ENCODE data around the gene CHST13. TPM values are rescaled to one million over a fixed set of nuclear protein-coding genes. Genes with fewer than 3 reads are reported as not detected.

CHST13 gene
- total RNA-seq, 1 experiment from 2014 or later, result 1.3 TPM

- Mint-ChIP-seq H3K4me3 (ENCODE audit: low read depth, unreplicated experiment) (no peak overlapping the region), H3K9me3 (ENCODE audit: low read depth, unreplicated experiment) (no peaks in the 10 kb centered on the region), H3K36me3 (ENCODE audit: insufficient read depth, unreplicated experiment) (no peaks in the 10 kb centered on the region), H3K27ac (ENCODE audit: unreplicated experiment) (no peak overlapping the region), H3K27me3 (ENCODE audit: unreplicated experiment) (peaks cover 64% of the 10 kb centered on the region), H3K4me1 (ENCODE audit: low read depth, unreplicated experiment) (no peaks in the 10 kb centered on the region)
- CTCF ChIA-PET, result interaction anchor here (0.8 kb wide), 1 partner anchor 1810 kb away, joined by 3 read pairs; no protein-coding TSS in a partner anchor
- intact Hi-C loops (cut with micrococcal nuclease; ENCODE audit: unreplicated experiment), result no loop called here
- no peak for DNase-seq
- BruUV-seq (replicated peaks), result no TSS peak
- TF ChIP-seq CTCF (IDR thresholded peaks at IDR 0.05; ENCODE audit: unreplicated experiment), result no peak
Observed at GRCh38 chr3:126516936-126517290, 7.0 kb upstream of the CHST13 start.

DNA sequence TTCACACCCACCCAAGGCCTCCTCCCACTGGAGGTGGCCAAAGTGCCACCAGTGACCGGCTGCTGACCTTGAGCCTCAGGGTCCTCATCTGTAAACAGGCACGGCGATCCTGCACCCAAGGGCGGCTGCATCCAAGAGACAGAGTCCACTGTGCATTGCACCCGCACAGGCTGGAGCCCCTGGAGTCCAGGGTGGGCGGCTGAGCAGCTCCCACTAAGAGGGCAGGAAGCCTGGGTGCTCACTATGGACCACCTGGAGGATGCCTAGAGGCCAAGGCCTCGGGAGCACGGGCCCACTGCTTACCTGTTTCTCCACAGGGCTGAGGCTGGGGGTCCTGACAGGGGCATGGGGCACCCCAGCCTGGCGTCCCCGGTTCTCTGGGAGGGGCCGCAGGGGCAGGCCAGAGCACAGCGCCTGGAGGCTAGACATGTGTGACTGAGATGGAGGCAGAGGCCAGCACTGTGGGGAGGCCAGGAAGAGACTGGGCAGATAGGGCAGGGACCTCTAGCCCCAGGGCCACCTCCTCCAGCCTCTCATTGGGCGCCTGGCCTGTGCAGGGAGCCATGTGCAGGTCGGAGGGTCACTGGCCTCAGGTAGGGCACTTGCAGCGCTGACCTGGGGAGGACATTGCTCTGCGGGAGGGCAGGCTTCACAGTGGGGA is 6.5 kb upstream of the CHST13 start, which contains the start of gene UROC1:
UROC1 (minus strand) TSS at position 483 of the 661 bp plus-strand sequence; CDS start at position 429, 54 bp downstream.
- Mint-ChIP-seq H3K4me3 (ENCODE audit: low read depth, unreplicated experiment) (no peak within 1 kb of the TSS), H3K27ac (ENCODE audit: unreplicated experiment) (no peak within 1 kb of the TSS), H3K27me3 (ENCODE audit: unreplicated experiment) (peaks cover 69% of the 10 kb centered on the region), H3K9me3 (ENCODE audit: low read depth, unreplicated experiment) (no peaks in the 10 kb centered on the region), H3K4me1 (ENCODE audit: low read depth, unreplicated experiment) (no peaks in the 10 kb centered on the region), H3K36me3 (ENCODE audit: insufficient read depth, unreplicated experiment) (no peaks in the 10 kb centered on the region)
- no TSS peak for BruUV-seq (replicated peaks)
- no peak for TF ChIP-seq CTCF (IDR thresholded peaks at IDR 0.05; ENCODE audit: unreplicated experiment)
- DNase-seq, result no peak
- CTCF ChIA-PET, result no interaction called here
- intact Hi-C loops (cut with micrococcal nuclease; ENCODE audit: unreplicated experiment), result no loop called here

DNA sequence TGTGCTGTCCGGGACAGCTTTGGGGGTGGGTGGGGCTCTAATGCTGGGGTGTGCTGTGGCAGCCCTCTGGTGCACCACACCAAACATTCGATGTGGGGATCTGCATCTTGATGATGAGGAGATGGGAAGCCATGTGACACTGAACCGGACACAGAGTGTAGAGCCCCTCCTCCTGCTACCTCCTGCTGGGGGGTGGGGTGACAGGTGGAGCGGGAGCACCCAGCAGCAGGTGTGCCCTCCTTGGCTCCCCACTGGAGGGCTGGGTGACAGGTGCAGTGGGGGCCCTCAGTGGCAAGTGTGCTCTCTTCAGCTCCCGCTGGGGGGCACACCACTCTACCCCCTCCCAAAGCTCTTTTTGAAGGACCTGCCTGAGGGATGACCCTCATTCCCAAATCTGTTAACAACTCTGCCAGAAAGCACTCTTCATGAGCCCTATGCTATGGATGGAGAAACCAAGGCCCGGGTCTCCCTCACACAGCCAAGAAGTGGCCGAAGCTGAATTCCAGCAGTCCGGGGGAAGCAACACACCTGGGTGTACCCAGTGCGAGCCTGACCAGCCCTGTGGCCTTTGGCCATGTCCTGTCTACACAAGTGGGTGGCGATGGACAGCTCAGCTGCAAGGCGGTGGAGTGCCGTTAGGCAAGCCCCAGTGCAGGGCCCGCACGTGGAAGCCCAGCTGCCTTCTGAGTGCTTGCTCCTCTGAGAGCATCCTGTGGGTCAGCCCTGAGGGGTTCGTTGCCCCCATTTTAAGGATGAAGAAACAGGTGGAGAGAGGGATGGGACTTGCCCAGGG is 5.8 kb upstream of the CHST13 start:
- Mint-ChIP-seq H3K27me3 (ENCODE audit: unreplicated experiment) (peaks cover 76% of the 10 kb centered on the region), H3K4me3 (ENCODE audit: low read depth, unreplicated experiment) (no peak overlapping the region), H3K4me1 (ENCODE audit: low read depth, unreplicated experiment) (no peaks in the 10 kb centered on the region), H3K9me3 (ENCODE audit: low read depth, unreplicated experiment) (no peaks in the 10 kb centered on the region), H3K36me3 (ENCODE audit: insufficient read depth, unreplicated experiment) (no peaks in the 10 kb centered on the region), H3K27ac (ENCODE audit: unreplicated experiment) (no peak overlapping the region)
- no TSS peak for BruUV-seq (replicated peaks)
- intact Hi-C loops (cut with micrococcal nuclease; ENCODE audit: unreplicated experiment), result no loop called here
- no peak for DNase-seq
- TF ChIP-seq CTCF (IDR thresholded peaks at IDR 0.05; ENCODE audit: unreplicated experiment), result no peak
- CTCF ChIA-PET, result interaction anchor here (1.2 kb wide), 1 partner anchor 9 kb away, joined by 4 read pairs; no protein-coding TSS in a partner anchor

DNA sequence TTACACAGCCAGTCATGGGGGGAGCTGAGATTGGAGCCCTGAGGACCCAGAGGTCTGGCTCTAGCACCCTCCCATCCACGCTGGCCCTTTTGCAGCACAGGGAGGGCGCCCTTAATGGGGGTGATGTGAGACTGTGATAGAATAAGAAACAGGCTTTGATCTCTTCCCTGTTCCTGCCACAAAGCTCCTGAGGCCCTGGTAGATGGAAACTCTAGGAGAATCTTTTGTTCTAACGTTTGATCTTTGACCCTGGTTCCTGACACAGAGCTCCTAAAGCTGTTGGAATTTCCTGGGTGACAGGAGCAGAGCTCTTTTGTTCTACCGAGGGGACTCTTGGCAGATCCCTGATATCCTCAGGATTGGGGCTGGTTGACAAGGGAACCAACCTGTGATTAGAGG is 5.2 kb upstream of the CHST13 start:
- no peak for TF ChIP-seq CTCF (IDR thresholded peaks at IDR 0.05; ENCODE audit: unreplicated experiment)
- CTCF ChIA-PET, result interaction anchor here (0.9 to 1.2 kb wide), 2 partner anchors 10 to 197 kb away, joined by 4 to 8 read pairs; no protein-coding TSS in a partner anchor
- Mint-ChIP-seq H3K27me3 (ENCODE audit: unreplicated experiment) (peaks cover 76% of the 10 kb centered on the region), H3K27ac (ENCODE audit: unreplicated experiment) (no peak overlapping the region), H3K4me1 (ENCODE audit: low read depth, unreplicated experiment) (no peaks in the 10 kb centered on the region), H3K9me3 (ENCODE audit: low read depth, unreplicated experiment) (no peaks in the 10 kb centered on the region), H3K4me3 (ENCODE audit: low read depth, unreplicated experiment) (no peak overlapping the region), H3K36me3 (ENCODE audit: insufficient read depth, unreplicated experiment) (no peaks in the 10 kb centered on the region)
- no peak for DNase-seq
- no TSS peak for BruUV-seq (replicated peaks)
- intact Hi-C loops (cut with micrococcal nuclease; ENCODE audit: unreplicated experiment), result no loop called here

Measured in Calu3 (cell line).